A673 (cell line): ENCODE measurements around the gene OR2F1. TPM values are rescaled to one million over a fixed set of nuclear protein-coding genes. Genes with fewer than 3 reads are reported as not detected.
A peak's percentile ranks its signal among the peaks of the same experiment; 100 is the strongest.

ENCODE experiments used
- BruUV-seq: library from RNA; stranded (reverse); fragments of 400-500 nt; replicated peaks from 2 replicates; lab custom pipeline; 2021; lab: Mats Ljungman, UMichigan
- CTCF ChIA-PET: fragments of 300-600 bp; sonication (Branson Sonifier 250); formaldehyde crosslinking; loops from one replicate; lab custom pipeline; 2022; ENCODE audit warnings: antibody characterized with exemption; lab: Charles Lee
- POLR2A ChIA-PET: fragments of 300-600 bp; sonication (Branson Sonifier 250); formaldehyde crosslinking; loops from one replicate; lab custom pipeline; 2022; ENCODE audit warnings: antibody characterized with exemption; ENCODE audit not compliant: low non-redundant PET; lab: Charles Lee
- DNase-seq: peaks from one replicate; pipeline ENCODE4 v3.0.0-alpha.2; 2015; ENCODE audit warnings: low spot score
- H3K27ac ChIP-seq: fragments of 200-600 bp; sonication (generic); 2 replicates; pipeline ENCODE4 v1.5.1; 2016; ENCODE audit warnings: mixed run types, low read depth, mild to moderate bottlenecking, mixed read lengths, antibody characterized with exemption, low read length; ENCODE audit not compliant: poor library complexity, severe bottlenecking
- H3K27me3 ChIP-seq: fragments of 200-600 bp; sonication (generic); replicated peaks from 2 replicates; pipeline ENCODE4 v1.6.1; 2017; ENCODE audit warnings: mixed run types, low read depth, mild to moderate bottlenecking, mixed read lengths, antibody characterized with exemption, low read length; ENCODE audit not compliant: insufficient read depth, poor library complexity
- H3K36me3 ChIP-seq: fragments of 200-600 bp; sonication (generic); 2 replicates; pipeline ENCODE4 v1.6.1; 2016; ENCODE audit warnings: mixed run types, mild to moderate bottlenecking, mixed read lengths, antibody characterized with exemption, low read length; ENCODE audit not compliant: insufficient read depth, poor library complexity, severe bottlenecking
- H3K4me1 ChIP-seq: fragments of 200-600 bp; sonication (generic); 2 replicates; pipeline ENCODE4 v1.6.1; 2017; ENCODE audit warnings: mixed run types, mild to moderate bottlenecking, mixed read lengths, antibody characterized with exemption, low read length; ENCODE audit not compliant: insufficient read depth, poor library complexity, severe bottlenecking
- H3K4me3 ChIP-seq: fragments of 200-600 bp; sonication (generic); 2 replicates; pipeline ENCODE4 v1.5.1; 2016; ENCODE audit warnings: low read depth, mixed run types, mild to moderate bottlenecking, mixed read lengths, low read length; ENCODE audit not compliant: poor library complexity, severe bottlenecking
- H3K9me3 ChIP-seq: fragments of 200-600 bp; sonication (generic); 2 replicates; pipeline ENCODE4 v1.6.1; 2016; ENCODE audit warnings: mixed run types, low read depth, mild to moderate bottlenecking, mixed read lengths, antibody characterized with exemption, low read length; ENCODE audit not compliant: poor library complexity, severe bottlenecking
- EZH2 ChIP-seq: fragments of 200-600 bp; sonication (generic); IDR thresholded peaks from 2 replicates; pipeline ENCODE4 v1.6.1; 2017; ENCODE audit warnings: borderline replicate concordance, low read depth, mild to moderate bottlenecking, mixed read lengths, antibody characterized with exemption, low read length; ENCODE audit not compliant: poor library complexity, severe bottlenecking
- intact Hi-C: fragments of 100-400 bp; cut with micrococcal nuclease; formaldehyde crosslinking; loops from one replicate; pipeline ENCODE4 v1.10.0; 2022; ENCODE audit not compliant: unreplicated experiment
- total RNA-seq: library from RNA; stranded (reverse); gene quantifications from 2 replicates; pipeline ENCODE4 v1.2.3, GENCODE V29; 2021
- TF ChIP-seq, protein P1 (sequence below): fragments of 300-800, 200-600 bp; sonication (generic); conservative IDR thresholded peaks from 2 replicates; pipeline ENCODE4 v1.5.1; 2017; ENCODE audit warnings: low read depth, mild to moderate bottlenecking, antibody characterized with exemption, low read length, moderate library complexity, mixed read lengths

Gene OR2F1
- total RNA-seq, 1 experiment from 2014 or later, result not detected

DNA sequence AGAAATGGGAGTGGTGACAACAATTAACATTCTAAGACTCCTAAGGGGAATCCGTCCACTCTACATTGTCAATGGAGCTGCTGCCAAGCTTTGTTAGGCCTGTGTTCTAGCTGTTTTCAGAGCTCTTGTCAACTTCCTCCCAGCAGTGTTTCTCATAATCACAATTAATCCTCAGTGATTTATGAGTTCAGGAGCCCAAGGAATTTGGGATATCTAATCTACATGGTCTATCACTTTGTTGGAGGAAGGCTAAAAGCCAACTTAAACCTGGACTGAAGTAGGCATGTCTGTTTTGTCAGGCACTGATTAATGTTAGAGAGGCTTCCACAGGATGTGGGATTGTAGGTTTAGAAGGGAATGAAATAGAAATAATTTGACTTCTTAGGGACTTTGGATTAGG, 29.8 kb upstream of the OR2F1 start:
- no TSS peak for BruUV-seq
- DNase-seq, result peak; percentile 14
- Histone ChIP-seq H3K36me3 (no peaks in the 10 kb centered on the region), H3K4me1 (no peaks in the 10 kb centered on the region), H3K9me3 (no peaks in the 10 kb centered on the region), H3K27me3 (peaks cover 32% of the 10 kb centered on the region), H3K4me3 (no peak overlapping the region), H3K27ac (no peak overlapping the region)
- intact Hi-C loops, result no loop called here
- CTCF ChIA-PET, result no interaction called here
- POLR2A ChIA-PET, result no interaction called here
- TF ChIP-seq EZH2, result no peak
- TF ChIP-seq, protein P1, sequence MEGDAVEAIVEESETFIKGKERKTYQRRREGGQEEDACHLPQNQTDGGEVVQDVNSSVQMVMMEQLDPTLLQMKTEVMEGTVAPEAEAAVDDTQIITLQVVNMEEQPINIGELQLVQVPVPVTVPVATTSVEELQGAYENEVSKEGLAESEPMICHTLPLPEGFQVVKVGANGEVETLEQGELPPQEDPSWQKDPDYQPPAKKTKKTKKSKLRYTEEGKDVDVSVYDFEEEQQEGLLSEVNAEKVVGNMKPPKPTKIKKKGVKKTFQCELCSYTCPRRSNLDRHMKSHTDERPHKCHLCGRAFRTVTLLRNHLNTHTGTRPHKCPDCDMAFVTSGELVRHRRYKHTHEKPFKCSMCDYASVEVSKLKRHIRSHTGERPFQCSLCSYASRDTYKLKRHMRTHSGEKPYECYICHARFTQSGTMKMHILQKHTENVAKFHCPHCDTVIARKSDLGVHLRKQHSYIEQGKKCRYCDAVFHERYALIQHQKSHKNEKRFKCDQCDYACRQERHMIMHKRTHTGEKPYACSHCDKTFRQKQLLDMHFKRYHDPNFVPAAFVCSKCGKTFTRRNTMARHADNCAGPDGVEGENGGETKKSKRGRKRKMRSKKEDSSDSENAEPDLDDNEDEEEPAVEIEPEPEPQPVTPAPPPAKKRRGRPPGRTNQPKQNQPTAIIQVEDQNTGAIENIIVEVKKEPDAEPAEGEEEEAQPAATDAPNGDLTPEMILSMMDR, result no peak

GRCh38 chr7:143929224-143929920, 25.3 kb upstream of the OR2F1 start:
- no peak for DNase-seq
- no TSS peak for BruUV-seq
- POLR2A ChIA-PET, result no interaction called here
- Histone ChIP-seq H3K4me3 (no peak overlapping the region), H3K36me3 (no peaks in the 10 kb centered on the region), H3K27me3 (peaks cover 2% of the 10 kb centered on the region), H3K4me1 (no peaks in the 10 kb centered on the region), H3K9me3 (no peaks in the 10 kb centered on the region), H3K27ac (no peak overlapping the region)
- CTCF ChIA-PET, result no interaction called here
- TF ChIP-seq, protein P1, result no peak
- TF ChIP-seq EZH2, result no peak
- intact Hi-C loops, result no loop called here

- H3K36me3 ChIP-seq, result no peaks in the 10 kb centered on the region
- POLR2A ChIA-PET, result interaction anchor here (0.6 kb wide), 1 partner anchor 45 kb away, joined by 3 read pairs; no protein-coding TSS in a partner anchor
- no peak overlapping the region for H3K27ac ChIP-seq
- H3K4me1 ChIP-seq, result no peaks in the 10 kb centered on the region
- H3K9me3 ChIP-seq, result no peaks in the 10 kb centered on the region
- CTCF ChIA-PET, result no interaction called here
- TF ChIP-seq EZH2, result no peak
- TF ChIP-seq, protein P1, result no peak
- peaks cover 2% of the 10 kb centered on the region for H3K27me3 ChIP-seq
- no TSS peak for BruUV-seq
- no peak overlapping the region for H3K4me3 ChIP-seq
- intact Hi-C loops, result no loop called here
- DNase-seq, result no peak
These were observed 22.9 kb upstream of the OR2F1 start for GRCh38 chr7:143931739-143932138.
